Liver (tissue), 9 donors: ENCODE measurements around the gene FIBP. TPM values are rescaled to one million over a fixed set of nuclear protein-coding genes. Genes with fewer than 3 reads are reported as not detected.

ENCODE experiments used
- DNase-seq: peaks from one replicate; pipeline ENCODE4 v3.0.0-alpha.2; 2017; ENCODE audit warnings: low spot score
- H3K27ac ChIP-seq, 2 donors: one replicate each; pipeline ENCODE4 v1.7.0; 2013; ENCODE audit warnings: inconsistent platforms in 2 of 2, low read length in 2 of 2, control low read depth in 1 of 2, low read depth in 1 of 2, mild to moderate bottlenecking in 1 of 2
- H3K27me3 ChIP-seq, 4 donors: one replicate each; pipeline versions ENCODE4 v1.6.1 to v1.7.0; 2013; ENCODE audit warnings: low read length in 3 of 4, inconsistent platforms in 1 of 4, mild to moderate bottlenecking in 1 of 4, moderate library complexity in 1 of 4; ENCODE audit not compliant: control insufficient read depth in 4 of 4, insufficient read depth in 4 of 4
- H3K36me3 ChIP-seq, 4 donors: one replicate each; pipeline versions ENCODE4 v1.6.1 to v1.7.0; 2013; ENCODE audit warnings: low read length in 3 of 4, mild to moderate bottlenecking in 3 of 4, low read depth in 1 of 4, moderate library complexity in 1 of 4; ENCODE audit not compliant: control insufficient read depth in 4 of 4, insufficient read depth in 3 of 4
- H3K4me1 ChIP-seq, 4 donors: one replicate each; pipeline versions ENCODE4 v1.6.1 to v1.7.0; 2013; ENCODE audit warnings: low read length in 3 of 4, mild to moderate bottlenecking in 3 of 4, moderate library complexity in 1 of 4; ENCODE audit not compliant: control insufficient read depth in 4 of 4, insufficient read depth in 4 of 4
- H3K4me3 ChIP-seq, 3 donors: one replicate each; pipeline versions ENCODE4 v1.6.1 to v1.7.0; 2013; ENCODE audit warnings: low read length in 3 of 3, control low read depth in 1 of 3, low read depth in 1 of 3, mild to moderate bottlenecking in 1 of 3
- H3K9ac ChIP-seq, 2 donors: one replicate each; pipeline ENCODE4 v1.7.0; 2013; ENCODE audit warnings: low read length in 2 of 2, mild to moderate bottlenecking in 2 of 2, moderate library complexity in 2 of 2, control low read depth in 1 of 2, low read depth in 1 of 2
- H3K9me3 ChIP-seq, 4 donors: one replicate each; pipeline versions ENCODE4 v1.6.1 to v1.7.0; 2013; ENCODE audit warnings: low read length in 3 of 4; ENCODE audit not compliant: control insufficient read depth in 4 of 4
- EGR1 ChIP-seq, 2 donors: IDR thresholded peaks; 2 replicates each; pipeline ENCODE4 v1.6.1; 2016 to 2018; ENCODE audit warnings: antibody characterized with exemption in 2 of 2, low read depth in 2 of 2
- FOXA1 ChIP-seq: IDR thresholded peaks from 2 replicates; pipeline ENCODE4 v1.6.1; 2016; ENCODE audit warnings: antibody characterized with exemption
- GABPA ChIP-seq, 2 donors: IDR thresholded peaks in 1 of 2; conservative IDR thresholded peaks in 1 of 2; 2 replicates each; pipeline ENCODE4 v1.6.1; 2016; ENCODE audit warnings: antibody characterized with exemption in 2 of 2, mild to moderate bottlenecking in 1 of 2, moderate library complexity in 1 of 2
- HNF4A ChIP-seq, 2 donors: conservative IDR thresholded peaks; 2 replicates each; pipeline ENCODE4 v1.6.1; 2016; ENCODE audit warnings: antibody characterized with exemption in 2 of 2, mild to moderate bottlenecking in 2 of 2
- HNF4G ChIP-seq: IDR thresholded peaks from 2 replicates; pipeline ENCODE4 v1.6.1; 2016; ENCODE audit warnings: antibody characterized with exemption
- JUND ChIP-seq, 2 donors: IDR thresholded peaks; 2 replicates each; pipeline ENCODE4 v1.6.1; 2016; ENCODE audit warnings: antibody characterized with exemption in 2 of 2
- NR2F2 ChIP-seq: IDR thresholded peaks from 2 replicates; pipeline ENCODE4 v1.6.1; 2016; ENCODE audit warnings: antibody characterized with exemption
- RAD21 ChIP-seq, 2 donors: IDR thresholded peaks; 2 replicates each; pipeline ENCODE4 v1.6.1; 2016; ENCODE audit warnings: antibody characterized with exemption in 2 of 2, mild to moderate bottlenecking in 2 of 2
- RXRA ChIP-seq, 2 donors: IDR thresholded peaks; 2 replicates each; pipeline ENCODE4 v1.6.1; 2017 to 2018; ENCODE audit warnings: antibody characterized with exemption in 2 of 2, mild to moderate bottlenecking in 1 of 2
- SP1 ChIP-seq: IDR thresholded peaks from 2 replicates; pipeline ENCODE4 v1.6.1; 2018; ENCODE audit warnings: antibody characterized with exemption, mild to moderate bottlenecking
- TAF1 ChIP-seq: conservative IDR thresholded peaks from 2 replicates; pipeline ENCODE4 v1.6.1; 2016; ENCODE audit warnings: antibody characterized with exemption, mild to moderate bottlenecking
- YY1 ChIP-seq: IDR thresholded peaks from 2 replicates; pipeline ENCODE4 v1.6.1; 2016; ENCODE audit warnings: antibody characterized with exemption, mild to moderate bottlenecking
- ZBTB33 ChIP-seq: IDR thresholded peaks from 2 replicates; pipeline ENCODE4 v1.6.1; 2016; ENCODE audit warnings: antibody characterized with exemption
- WGBS: extraction: QIAGEN DNeasy Blood & Tissue Kit; methylation state at CpG from one replicate; pipeline ENCODE4 v1.1.7; 2013; 5-methylcytosine and 5-hydroxymethylcytosine counted together
- polyA plus RNA-seq, 2 donors: library from polyadenylated mRNA; stranded (reverse) in 1 of 2; unstranded in 1 of 2; fragments of 200-250 nt in 1 of 2; fragments of >200 nt in 1 of 2; fragmentation: Nextera tagmentation in 1 of 2; extraction: Ambion mirVana in 1 of 2; gene quantifications; one replicate each; pipeline versions ENCODE4 v1.2.1 to v1.2.3, GENCODE V29; 2013 to 2015
- total RNA-seq, 2 donors: library from RNA; depleted of rRNA; stranded (reverse); fragments of >200 nt; gene quantifications; one replicate each; pipeline ENCODE4 v1.2.3, GENCODE V29; 2014
- TF ChIP-seq, protein P1 (sequence below): IDR thresholded peaks from 2 replicates; pipeline ENCODE4 v1.6.1; 2016; ENCODE audit warnings: antibody characterized with exemption
- TF ChIP-seq, protein P2 (sequence below): IDR thresholded peaks from 2 replicates; pipeline ENCODE4 v1.6.1; 2016; ENCODE audit warnings: antibody characterized with exemption
- TF ChIP-seq, protein P3 (sequence below): fragments of 150-350 bp; IDR thresholded peaks from 2 replicates; pipeline ENCODE4 v1.5.1; 2017; ENCODE audit warnings: improper control_type of control experiment, low read depth, low read length; ENCODE audit not compliant: missing input control
- TF ChIP-seq, protein P4 (sequence below): IDR thresholded peaks from 2 replicates; pipeline ENCODE4 v1.6.1; 2016; ENCODE audit warnings: antibody characterized with exemption, mild to moderate bottlenecking
- donor health status: healthy.
- donor health status: healthy.
- donor health status: healthy.
- donor health status: healthy.
- donor health status: healthy.

FIBP gene
- total and polyA plus RNA-seq, 4 donors = 23.7 to 45.4 (median 29.1) TPM

GRCh38 chr11:65879617-65880016 is 8.7 kb downstream of the FIBP start, which contains the start of gene CTSW:
CTSW (plus strand) TSS chr11:65879837; CDS start chr11:65879855, 18 bp downstream.
- Histone ChIP-seq H3K36me3 (peaks cover 2 to 11% (median 3%) of the 10 kb centered on the region in 4 donors), H3K9me3 (no peaks in the 10 kb centered on the region), H3K4me3 (peak within 1 kb of the TSS in 1 of 3 donors; percentile 6), H3K9ac (no peak within 1 kb of the TSS), H3K27me3 (no peaks in the 10 kb centered on the region), H3K4me1 (peaks cover 0 to 3% (median 0%) of the 10 kb centered on the region in 4 donors), H3K27ac (no peak within 1 kb of the TSS)
- WGBS = 59% methylated on average over 7 of the region's 7 CpGs
- TF ChIP-seq RAD21 (IDR thresholded peaks at IDR 0.05) (no peak), TAF1 (no peak), HNF4A (conservative IDR thresholded peaks at IDR 0.05) (no peak), SP1 (no peak), RXRA (IDR thresholded peaks at IDR 0.05) (no peak), ZBTB33 (no peak), JUND (IDR thresholded peaks at IDR 0.05) (no peak), EGR1 (IDR thresholded peaks at IDR 0.05; ENCODE audit: low read depth in 2 of 2) (no peak), HNF4G (no peak), FOXA1 (no peak)
- TF ChIP-seq, protein P1, sequence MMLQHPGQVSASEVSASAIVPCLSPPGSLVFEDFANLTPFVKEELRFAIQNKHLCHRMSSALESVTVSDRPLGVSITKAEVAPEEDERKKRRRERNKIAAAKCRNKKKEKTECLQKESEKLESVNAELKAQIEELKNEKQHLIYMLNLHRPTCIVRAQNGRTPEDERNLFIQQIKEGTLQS = no peak
- TF ChIP-seq, protein P2, sequence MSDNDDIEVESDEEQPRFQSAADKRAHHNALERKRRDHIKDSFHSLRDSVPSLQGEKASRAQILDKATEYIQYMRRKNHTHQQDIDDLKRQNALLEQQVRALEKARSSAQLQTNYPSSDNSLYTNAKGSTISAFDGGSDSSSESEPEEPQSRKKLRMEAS = no peak
- TF ChIP-seq, protein P3, sequence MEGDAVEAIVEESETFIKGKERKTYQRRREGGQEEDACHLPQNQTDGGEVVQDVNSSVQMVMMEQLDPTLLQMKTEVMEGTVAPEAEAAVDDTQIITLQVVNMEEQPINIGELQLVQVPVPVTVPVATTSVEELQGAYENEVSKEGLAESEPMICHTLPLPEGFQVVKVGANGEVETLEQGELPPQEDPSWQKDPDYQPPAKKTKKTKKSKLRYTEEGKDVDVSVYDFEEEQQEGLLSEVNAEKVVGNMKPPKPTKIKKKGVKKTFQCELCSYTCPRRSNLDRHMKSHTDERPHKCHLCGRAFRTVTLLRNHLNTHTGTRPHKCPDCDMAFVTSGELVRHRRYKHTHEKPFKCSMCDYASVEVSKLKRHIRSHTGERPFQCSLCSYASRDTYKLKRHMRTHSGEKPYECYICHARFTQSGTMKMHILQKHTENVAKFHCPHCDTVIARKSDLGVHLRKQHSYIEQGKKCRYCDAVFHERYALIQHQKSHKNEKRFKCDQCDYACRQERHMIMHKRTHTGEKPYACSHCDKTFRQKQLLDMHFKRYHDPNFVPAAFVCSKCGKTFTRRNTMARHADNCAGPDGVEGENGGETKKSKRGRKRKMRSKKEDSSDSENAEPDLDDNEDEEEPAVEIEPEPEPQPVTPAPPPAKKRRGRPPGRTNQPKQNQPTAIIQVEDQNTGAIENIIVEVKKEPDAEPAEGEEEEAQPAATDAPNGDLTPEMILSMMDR = no peak
- DNase-seq = no peak

- H3K9ac ChIP-seq = peak overlapping the region in 1 of 2 donors; percentile 56
- H3K36me3 ChIP-seq = no peaks in the 10 kb centered on the region
- H3K27ac ChIP-seq = peak overlapping the region; percentile 55 to 61
- 8% methylated on average over 54 of the region's 54 CpGs for WGBS
- H3K4me3 ChIP-seq = peak overlapping the region; percentile 4 to 41 (median 41)
- no peaks in the 10 kb centered on the region for H3K27me3 ChIP-seq
- H3K9me3 ChIP-seq = no peaks in the 10 kb centered on the region
- DNase-seq = peak; percentile 98
- peaks cover 0 to 20% (median 6%) of the 10 kb centered on the region in 4 donors for H3K4me1 ChIP-seq
- no peak for TF ChIP-seq HNF4G
- no peak for TF ChIP-seq JUND (IDR thresholded peaks at IDR 0.05)
- TF ChIP-seq HNF4A (conservative IDR thresholded peaks at IDR 0.05) = no peak
- peak; percentile 52 to 71 for TF ChIP-seq RXRA (IDR thresholded peaks at IDR 0.05)
- TF ChIP-seq NR2F2 = peak; percentile 52
- peak in 1 of 2 donors; percentile 84 for TF ChIP-seq GABPA (IDR thresholded peaks at IDR 0.05 in 1 of 2, conservative IDR thresholded peaks at IDR 0.05 in 1 of 2)
- peak; percentile 48 to 49 for TF ChIP-seq EGR1 (IDR thresholded peaks at IDR 0.05; ENCODE audit: low read depth in 2 of 2)
- TF ChIP-seq, protein P4, sequence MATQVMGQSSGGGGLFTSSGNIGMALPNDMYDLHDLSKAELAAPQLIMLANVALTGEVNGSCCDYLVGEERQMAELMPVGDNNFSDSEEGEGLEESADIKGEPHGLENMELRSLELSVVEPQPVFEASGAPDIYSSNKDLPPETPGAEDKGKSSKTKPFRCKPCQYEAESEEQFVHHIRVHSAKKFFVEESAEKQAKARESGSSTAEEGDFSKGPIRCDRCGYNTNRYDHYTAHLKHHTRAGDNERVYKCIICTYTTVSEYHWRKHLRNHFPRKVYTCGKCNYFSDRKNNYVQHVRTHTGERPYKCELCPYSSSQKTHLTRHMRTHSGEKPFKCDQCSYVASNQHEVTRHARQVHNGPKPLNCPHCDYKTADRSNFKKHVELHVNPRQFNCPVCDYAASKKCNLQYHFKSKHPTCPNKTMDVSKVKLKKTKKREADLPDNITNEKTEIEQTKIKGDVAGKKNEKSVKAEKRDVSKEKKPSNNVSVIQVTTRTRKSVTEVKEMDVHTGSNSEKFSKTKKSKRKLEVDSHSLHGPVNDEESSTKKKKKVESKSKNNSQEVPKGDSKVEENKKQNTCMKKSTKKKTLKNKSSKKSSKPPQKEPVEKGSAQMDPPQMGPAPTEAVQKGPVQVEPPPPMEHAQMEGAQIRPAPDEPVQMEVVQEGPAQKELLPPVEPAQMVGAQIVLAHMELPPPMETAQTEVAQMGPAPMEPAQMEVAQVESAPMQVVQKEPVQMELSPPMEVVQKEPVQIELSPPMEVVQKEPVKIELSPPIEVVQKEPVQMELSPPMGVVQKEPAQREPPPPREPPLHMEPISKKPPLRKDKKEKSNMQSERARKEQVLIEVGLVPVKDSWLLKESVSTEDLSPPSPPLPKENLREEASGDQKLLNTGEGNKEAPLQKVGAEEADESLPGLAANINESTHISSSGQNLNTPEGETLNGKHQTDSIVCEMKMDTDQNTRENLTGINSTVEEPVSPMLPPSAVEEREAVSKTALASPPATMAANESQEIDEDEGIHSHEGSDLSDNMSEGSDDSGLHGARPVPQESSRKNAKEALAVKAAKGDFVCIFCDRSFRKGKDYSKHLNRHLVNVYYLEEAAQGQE = peak; percentile 18
- TF ChIP-seq SP1 = peak; percentile 86
- peak; percentile 33 for TF ChIP-seq YY1
Observed at GRCh38 chr11:65873318-65874156, 14.7 kb downstream of the FIBP start.
